ENCODE results near the gene AKR1B1.
"Not testable (repeated sequence)": the region's sequence is repeated elsewhere in the genome, so short reads cannot be mapped to it uniquely, and the experiment has no call there.

The AKR1B1 gene

GRCh38 chr7:134458806-134459698 is at the start of gene AKR1B1:
Gene AKR1B1 (minus strand): TSS chr7:134459100. CDS start chr7:134459062, 38 bp downstream.
- no peak for DNase-seq

DNA sequence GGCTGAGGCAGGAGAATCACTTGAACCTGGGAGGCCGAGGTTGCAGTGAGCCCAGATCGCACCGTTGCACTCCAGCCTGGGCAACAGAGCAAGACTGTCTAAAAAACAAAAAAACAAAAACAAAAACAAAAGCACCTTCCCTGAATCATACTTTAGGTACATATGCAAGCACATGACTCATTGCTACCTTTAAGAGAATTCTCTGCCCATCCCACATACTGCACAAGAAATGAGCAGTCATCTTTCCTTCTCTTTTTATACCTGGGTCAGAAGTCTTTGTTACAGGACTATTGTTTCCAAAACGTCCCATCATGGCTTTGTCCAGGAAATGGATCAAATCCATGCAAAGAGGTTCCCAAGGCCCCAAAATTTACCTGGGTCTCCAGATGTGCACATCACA is 47.0 kb upstream of the AKR1B1 start:
- no peak for DNase-seq

DNA sequence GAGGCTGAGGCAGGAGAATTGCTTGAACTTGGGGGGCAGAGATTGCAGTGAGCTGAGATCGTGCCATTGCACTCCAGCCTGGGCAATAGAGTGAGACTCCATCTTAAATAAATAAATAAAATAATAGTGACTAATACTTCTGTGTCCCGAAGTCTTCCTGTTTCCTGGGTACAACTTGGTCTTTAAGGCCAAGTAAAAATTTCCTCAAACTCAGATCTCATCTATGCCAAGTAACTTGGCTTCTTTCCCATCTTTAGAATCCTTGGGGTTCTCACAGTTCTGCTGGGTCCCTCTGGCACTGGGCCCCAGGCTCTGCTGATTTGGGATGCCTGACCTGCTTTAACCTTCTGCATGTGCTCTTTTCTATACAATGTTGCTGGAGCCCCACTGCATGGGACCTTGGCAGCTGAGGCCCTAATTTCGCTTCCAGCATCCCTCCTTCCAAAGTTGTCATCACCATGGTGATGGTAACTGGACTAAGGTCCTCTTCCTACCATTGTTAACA is 45.8 kb upstream of the AKR1B1 start:
- no peak for DNase-seq

GRCh38 chr7:134502463-134503371 is 43.8 kb upstream of the AKR1B1 start:
- no peak for DNase-seq

- DNase-seq: no peak
These were observed 42.1 kb upstream of the AKR1B1 start for GRCh38 chr7:134500982-134501381.

DNA sequence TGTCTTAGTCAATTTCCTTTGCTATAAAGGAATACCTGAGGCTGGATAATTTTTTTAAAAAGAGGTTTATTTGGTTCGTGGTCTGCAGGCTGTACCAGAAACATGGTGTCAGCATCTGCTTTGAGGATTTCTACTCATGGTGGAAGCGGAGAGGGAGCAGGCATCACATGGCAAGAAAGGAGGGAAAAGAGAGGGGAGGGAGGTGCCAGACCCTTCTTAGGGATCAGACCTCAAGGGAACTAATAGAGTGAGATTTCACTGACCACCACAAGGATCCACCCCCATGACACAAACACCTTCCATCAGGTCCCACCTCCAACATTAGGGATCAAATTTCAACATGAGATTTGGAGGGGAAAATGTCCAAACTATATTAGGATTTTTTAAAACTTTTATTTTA is 41.5 kb upstream of the AKR1B1 start:
- no peak for DNase-seq

GRCh38 chr7:134495546-134495945 is 36.6 kb upstream of the AKR1B1 start:
- no peak for DNase-seq

GRCh38 chr7:134493091-134493490 is 34.2 kb upstream of the AKR1B1 start:
- DNase-seq: no peak

DNA sequence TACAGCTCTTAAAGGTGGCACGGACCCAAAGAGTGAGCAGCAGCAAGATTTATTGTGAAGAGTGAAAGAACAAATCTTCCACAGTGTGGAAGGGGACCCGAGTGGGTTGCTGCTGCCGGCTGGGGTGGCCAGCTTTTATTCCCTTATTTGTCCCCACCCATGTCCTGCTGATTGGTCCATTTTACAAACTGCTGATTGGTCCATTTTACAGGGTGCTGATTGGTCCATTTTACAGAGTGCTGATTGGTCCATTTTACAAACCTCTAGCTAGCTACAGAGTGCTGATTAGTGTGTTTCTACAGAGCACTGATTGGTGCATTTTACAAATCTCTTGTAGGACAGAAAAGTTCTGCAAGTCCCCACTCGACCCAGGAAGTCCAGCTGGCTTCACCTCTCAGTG is 28.8 kb upstream of the AKR1B1 start:
- not testable (repeated sequence) for DNase-seq

GRCh38 chr7:134485203-134485602 is 26.3 kb upstream of the AKR1B1 start:
- no peak for DNase-seq

- no peak for DNase-seq
These were observed 24.4 kb upstream of the AKR1B1 start for GRCh38 chr7:134483296-134483695.

- DNase-seq: no peak
These were observed 24.0 kb upstream of the AKR1B1 start for GRCh38 chr7:134482858-134483257.

DNA sequence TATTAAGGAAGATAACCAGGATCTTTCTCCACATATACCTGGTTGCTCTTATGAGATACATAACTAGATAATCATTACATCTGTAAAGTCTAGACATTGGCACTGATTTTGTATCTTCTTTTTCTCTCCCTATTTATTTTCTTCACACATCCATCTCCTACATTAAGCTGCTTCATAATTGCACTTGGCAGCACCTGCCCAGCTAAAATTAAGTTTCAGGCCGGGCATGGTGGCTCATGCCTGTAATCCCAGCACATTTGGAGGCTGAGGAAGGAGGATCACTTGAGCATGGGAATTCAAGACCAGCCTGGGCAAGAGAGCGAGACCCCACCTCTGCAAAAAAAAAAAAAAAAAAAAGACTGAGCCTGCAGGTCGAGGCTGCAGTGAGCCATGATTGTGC is 22.3 kb upstream of the AKR1B1 start:
- DNase-seq: no peak

DNA sequence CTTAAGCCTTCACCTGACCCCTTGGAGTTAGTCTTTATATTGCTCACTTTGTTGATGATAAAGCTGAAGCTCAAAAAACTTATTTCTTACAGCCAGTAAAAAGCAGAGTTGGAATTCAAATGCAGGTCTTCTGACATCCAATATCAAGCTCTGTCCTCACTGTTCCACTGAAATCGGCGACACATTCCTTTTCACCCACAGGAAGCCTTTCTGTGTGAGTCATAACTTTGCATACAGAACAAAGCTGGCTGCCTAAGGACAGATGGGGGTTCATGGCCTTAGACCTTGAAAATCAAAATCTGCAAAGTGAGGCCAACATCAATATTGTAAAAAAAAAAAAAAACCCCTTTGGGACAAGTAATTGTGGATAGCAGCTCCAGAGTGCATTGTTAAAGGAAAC is 21.8 kb upstream of the AKR1B1 start:
- DNase-seq: no peak

DNA sequence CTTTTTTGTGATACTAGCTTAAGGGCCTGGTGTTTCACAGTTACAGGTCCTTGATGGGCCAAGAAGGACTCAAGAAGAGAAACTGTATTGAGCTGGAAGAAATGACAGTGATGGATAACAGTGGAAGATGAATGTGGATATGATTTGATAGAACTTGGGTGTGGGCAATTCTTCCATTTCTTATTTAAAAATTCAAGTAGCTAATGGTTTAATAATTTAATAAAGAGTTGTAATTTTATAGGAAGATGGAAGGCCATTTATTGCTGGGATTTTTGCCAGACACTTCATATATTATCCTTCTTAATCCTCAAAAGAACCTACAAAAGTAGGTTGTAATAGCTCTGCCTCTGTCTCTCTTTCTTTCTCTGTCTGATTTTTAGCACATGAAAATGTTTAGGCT is 21.3 kb upstream of the AKR1B1 start:
- no peak for DNase-seq

- DNase-seq: no peak
These were observed 19.8 kb upstream of the AKR1B1 start for GRCh38 chr7:134478707-134479106.

GRCh38 chr7:134477954-134478353 is 19.1 kb upstream of the AKR1B1 start:
- no peak for DNase-seq

- DNase-seq: no peak
These were observed 17.1 kb upstream of the AKR1B1 start for GRCh38 chr7:134476044-134476443.

DNA sequence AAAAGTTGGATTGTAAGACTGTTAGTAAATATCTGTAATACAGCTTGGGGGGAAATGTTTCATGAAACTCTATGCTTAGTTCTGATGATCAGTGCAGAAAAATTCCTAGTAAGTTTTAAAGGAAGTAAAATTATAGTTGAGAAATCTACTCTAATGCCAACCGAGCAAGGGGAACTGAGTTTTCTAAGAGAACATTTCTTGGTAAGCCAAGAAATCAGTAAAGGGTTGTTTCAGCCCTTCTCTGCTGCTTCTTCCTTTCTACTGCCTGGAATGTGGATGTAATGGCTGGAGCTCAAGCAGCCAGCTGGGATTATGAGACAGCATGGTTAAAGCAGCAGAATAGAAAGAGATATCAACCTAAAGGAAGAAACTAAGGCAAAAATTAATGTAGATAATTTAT is 15.9 kb upstream of the AKR1B1 start:
- no peak for DNase-seq

GRCh38 chr7:134473861-134474291 is 15.0 kb upstream of the AKR1B1 start:
- no peak for DNase-seq

- no peak for DNase-seq
These were observed 13.8 kb upstream of the AKR1B1 start for GRCh38 chr7:134472572-134473244.

GRCh38 chr7:134470864-134471263 is 12.0 kb upstream of the AKR1B1 start:
- no peak for DNase-seq

- no peak for DNase-seq
These were observed 10.7 kb upstream of the AKR1B1 start for GRCh38 chr7:134469622-134470021.
